Measurements from ENCODE around the gene MEF2B.
"Not testable (repeated sequence)": the region's sequence is repeated elsewhere in the genome, so short reads cannot be mapped to it uniquely, and the experiment has no call there.

Gene MEF2B

GRCh38 chr19:19111136-19111835, 58.8 kb downstream of the MEF2B start:
- H3K27ac ChIP-seq: no peak overlapping the region
- TF ChIP-seq ZFX (IDR thresholded peaks at IDR 0.05) (no peak), CTCF (conservative IDR thresholded peaks at IDR 0.05) (no peak)

DNA sequence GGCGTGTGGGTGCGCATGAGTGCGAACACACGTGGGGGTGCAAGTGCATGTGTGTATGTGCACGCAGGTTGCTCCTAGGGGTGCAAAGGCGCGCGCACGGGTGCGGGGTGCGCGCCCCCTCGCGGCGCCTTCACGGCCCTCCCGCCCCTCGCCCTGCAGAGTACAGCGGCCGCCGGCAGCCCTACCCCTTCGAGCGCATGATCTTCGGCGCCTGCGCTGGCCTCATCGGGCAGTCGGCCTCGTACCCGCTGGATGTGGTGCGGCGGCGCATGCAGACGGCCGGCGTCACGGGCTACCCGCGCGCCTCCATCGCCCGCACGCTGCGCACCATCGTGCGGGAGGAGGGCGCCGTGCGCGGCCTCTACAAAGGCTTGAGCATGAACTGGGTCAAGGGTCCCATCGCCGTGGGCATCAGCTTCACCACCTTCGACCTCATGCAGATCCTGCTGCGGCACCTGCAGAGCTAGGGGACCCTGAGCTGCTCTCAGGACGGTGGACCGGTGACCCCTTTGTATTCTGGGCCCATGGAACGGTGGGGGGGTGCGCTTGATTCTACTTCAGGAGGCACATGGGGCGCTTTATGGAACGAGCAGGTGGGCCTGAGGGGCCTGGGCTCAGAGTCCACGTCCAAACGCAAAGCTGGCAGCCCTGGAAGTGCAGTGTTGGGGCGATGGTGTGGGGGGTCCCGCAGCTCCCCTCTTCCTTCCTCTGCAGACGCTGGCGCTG, 59.5 kb downstream of the MEF2B start:
- H3K27ac ChIP-seq: no peak overlapping the region
- TF ChIP-seq CTCF (conservative IDR thresholded peaks at IDR 0.05): no peak
- TF ChIP-seq ZFX (IDR thresholded peaks at IDR 0.05): no peak

GRCh38 chr19:19109601-19110000, 60.5 kb downstream of the MEF2B start:
- TF ChIP-seq ZFX (IDR thresholded peaks at IDR 0.05): no peak
- TF ChIP-seq CTCF (conservative IDR thresholded peaks at IDR 0.05): no peak
- H3K27ac ChIP-seq: no peak overlapping the region

- no peak overlapping the region for H3K27ac ChIP-seq
- TF ChIP-seq ZFX (IDR thresholded peaks at IDR 0.05): no peak
- TF ChIP-seq CTCF (conservative IDR thresholded peaks at IDR 0.05): no peak
Observed at GRCh38 chr19:19107654-19108053, 62.4 kb downstream of the MEF2B start.

DNA sequence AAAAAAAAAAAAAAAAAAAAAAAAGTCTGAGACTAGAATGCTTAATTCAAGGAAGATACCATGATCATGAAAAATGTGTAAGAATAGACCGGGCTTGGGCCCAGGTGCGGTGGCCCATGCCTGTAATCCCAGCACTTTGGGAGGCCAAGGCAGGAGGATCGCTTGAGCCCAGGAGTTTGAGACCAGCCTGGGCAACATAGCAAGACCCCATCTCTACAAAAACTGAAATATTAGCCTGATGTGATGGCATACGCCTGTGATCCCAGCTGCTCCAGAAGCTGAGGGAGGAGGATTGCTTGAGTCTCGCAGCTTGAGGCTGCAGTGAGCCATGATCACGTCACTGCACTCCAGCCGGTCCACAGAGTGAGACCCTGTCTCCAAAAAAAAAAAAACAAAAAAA, 63.1 kb downstream of the MEF2B start:
- H3K27ac ChIP-seq: not testable (repeated sequence)

DNA sequence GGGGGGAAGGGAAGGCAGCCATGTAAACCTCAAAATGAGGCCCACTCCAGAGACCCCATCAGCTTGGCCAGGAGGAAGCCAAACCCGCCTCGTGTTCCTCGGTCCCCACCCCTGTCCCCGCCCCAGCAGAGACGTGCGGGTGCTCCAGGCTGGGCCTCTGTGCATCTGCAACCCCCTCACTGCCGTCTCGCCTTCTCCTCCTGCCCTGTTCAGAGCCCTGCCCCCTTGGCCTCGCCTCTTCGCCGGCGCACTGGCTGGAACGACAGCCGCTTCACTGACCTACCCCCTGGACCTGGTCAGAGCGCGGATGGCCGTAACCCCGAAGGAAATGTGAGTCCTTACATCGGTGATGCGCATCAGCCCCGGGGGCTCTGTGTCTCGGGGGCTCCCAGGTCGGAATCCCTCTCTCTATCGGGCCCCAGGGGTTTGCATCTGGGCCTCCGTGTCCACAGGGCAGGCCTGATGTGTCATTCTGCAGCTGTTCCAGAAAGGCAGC, 64.0 kb downstream of the MEF2B start:
- TF ChIP-seq CTCF (conservative IDR thresholded peaks at IDR 0.05) (no peak), ZFX (IDR thresholded peaks at IDR 0.05) (no peak)
- H3K27ac ChIP-seq: no peak overlapping the region

DNA sequence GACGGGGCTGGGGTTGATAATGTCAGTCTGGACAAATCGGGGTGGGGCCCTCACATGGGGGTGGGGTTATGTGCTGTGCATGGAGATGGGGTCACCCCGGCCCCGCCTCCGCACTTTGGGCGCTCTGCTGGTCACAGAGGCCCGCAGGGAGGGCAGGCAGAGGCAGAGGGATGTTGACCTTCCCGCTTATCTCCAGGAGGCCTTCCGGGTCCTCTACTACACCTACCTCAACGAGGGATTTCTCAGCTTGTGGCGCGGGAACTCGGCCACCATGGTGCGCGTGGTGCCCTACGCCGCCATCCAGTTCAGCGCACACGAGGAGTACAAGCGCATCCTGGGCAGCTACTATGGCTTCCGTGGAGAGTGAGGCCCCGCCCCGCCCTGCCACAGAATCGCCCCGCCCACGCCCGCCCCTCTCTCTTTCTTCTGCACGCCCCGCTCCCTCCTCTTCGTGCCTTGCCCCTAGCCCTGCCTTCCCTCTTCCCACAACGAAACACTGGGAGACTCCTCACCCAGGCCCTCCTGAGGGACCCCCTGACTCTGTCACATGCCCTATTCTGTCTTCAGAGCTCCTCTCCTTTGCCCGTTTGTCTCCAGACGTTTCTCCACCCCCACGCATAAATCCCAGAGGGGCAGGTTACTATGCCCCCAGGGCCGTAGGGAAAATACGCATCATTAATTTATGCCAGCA, 64.6 kb downstream of the MEF2B start:
- TF ChIP-seq CTCF (conservative IDR thresholded peaks at IDR 0.05) (no peak), ZFX (IDR thresholded peaks at IDR 0.05) (no peak)
- H3K27ac ChIP-seq: no peak overlapping the region
